A673 (cell line): ENCODE results near the gene AKNA.

Experiments
- CTCF ChIP-seq: fragments of 300-800, 200-600 bp; sonication (generic); conservative IDR thresholded peaks from 2 replicates; pipeline ENCODE4 v1.5.1; 2017; ENCODE audit warnings: low read depth, mild to moderate bottlenecking, antibody characterized with exemption, low read length, moderate library complexity, mixed read lengths
- EZH2 ChIP-seq: fragments of 200-600 bp; sonication (generic); IDR thresholded peaks from 2 replicates; pipeline ENCODE4 v1.6.1; 2017; ENCODE audit warnings: borderline replicate concordance, low read depth, mild to moderate bottlenecking, mixed read lengths, antibody characterized with exemption, low read length; ENCODE audit not compliant: poor library complexity, severe bottlenecking

- TF ChIP-seq CTCF: no peak
- TF ChIP-seq EZH2: no peak
Observed at GRCh38 chr9:114409103-114409780, 21.5 kb upstream of the AKNA start.
